Breast epithelium (tissue), 4 donors: ENCODE measurements around the gene GPATCH8. TPM values are rescaled to one million over a fixed set of nuclear protein-coding genes. Genes with fewer than 3 reads are reported as not detected.
"Not testable (repeated sequence)": the region's sequence is repeated elsewhere in the genome, so short reads cannot be mapped to it uniquely, and the experiment has no call there.

Experiments used
- DNase-seq, 2 donors: peaks; one replicate each; pipeline ENCODE4 v3.0.0-alpha.2; 2019; ENCODE audit warnings: low spot score in 2 of 2
- H3K27ac ChIP-seq, 2 donors: fragments of 200-600 bp; sonication (generic) in 1 of 2; one replicate each; pipeline ENCODE4 v1.5.1; 2016 to 2019; ENCODE audit warnings: mild to moderate bottlenecking in 1 of 2
- H3K27me3 ChIP-seq, 2 donors: fragments of 200-600 bp; sonication (generic) in 1 of 2; one replicate each; pipeline versions ENCODE4 v1.5.1 to v1.6.0; 2017 to 2019; ENCODE audit warnings: control low read depth in 1 of 2, mild to moderate bottlenecking in 1 of 2
- H3K36me3 ChIP-seq: fragments of 200-600 bp; one replicate; pipeline ENCODE4 v1.5.1; 2019
- H3K4me1 ChIP-seq, 2 donors: fragments of 200-600 bp; sonication (generic); one replicate each; pipeline ENCODE4 v1.5.1; 2016 to 2019; ENCODE audit warnings: control low read depth in 1 of 2
- H3K4me3 ChIP-seq, 3 donors: fragments of 200-600 bp; sonication (generic); 1 replicate in 2 of 3; 2 replicates in 1 of 3; pipeline ENCODE4 v1.5.1; 2016 to 2019; ENCODE audit warnings: mild to moderate bottlenecking in 3 of 3, moderate library complexity in 2 of 3
- H3K9me3 ChIP-seq, 2 donors: fragments of 200-600 bp; sonication (generic) in 1 of 2; one replicate each; pipeline ENCODE4 v1.5.1; 2016 to 2019; ENCODE audit warnings: control low read depth in 1 of 2
- POLR2A ChIP-seq: fragments of 450-650 bp; IDR thresholded peaks from one replicate; pipeline ENCODE4 v1.6.1; 2016; ENCODE audit warnings: antibody characterized with exemption, mild to moderate bottlenecking, moderate library complexity
- POLR2AphosphoS5 ChIP-seq, 3 donors: sonication (generic); formaldehyde crosslinking; IDR thresholded peaks; one replicate each; pipeline ENCODE4 v1.6.1; 2017; ENCODE audit warnings: antibody characterized with exemption in 3 of 3
- intact Hi-C: fragments of 100-400 bp; cut with DNase I; formaldehyde crosslinking; loops from one replicate; pipeline ENCODE4 v1.15.1; 2023; ENCODE audit warnings: low total_unique reads
- total RNA-seq, 3 donors: library from RNA; depleted of rRNA; stranded (reverse); fragments of >200 nt; gene quantifications; one replicate each; pipeline ENCODE4 v1.1.0, GENCODE V29; 2016
- TF ChIP-seq, protein P1 (sequence below), 3 donors: fragments of 450-650 bp; IDR thresholded peaks; one replicate each; pipeline ENCODE4 v1.5.1; 2016 to 2017; ENCODE audit warnings: antibody characterized with exemption in 3 of 3, mild to moderate bottlenecking in 3 of 3, moderate library complexity in 3 of 3

Gene GPATCH8
- total RNA-seq, 3 donors from 2014 or later = 36.8 to 62.5 (median 51.5) TPM

GRCh38 chr17:44541884-44542581 is 38.8 kb upstream of the GPATCH8 start:
- intact Hi-C loops = no loop called here

DNA sequence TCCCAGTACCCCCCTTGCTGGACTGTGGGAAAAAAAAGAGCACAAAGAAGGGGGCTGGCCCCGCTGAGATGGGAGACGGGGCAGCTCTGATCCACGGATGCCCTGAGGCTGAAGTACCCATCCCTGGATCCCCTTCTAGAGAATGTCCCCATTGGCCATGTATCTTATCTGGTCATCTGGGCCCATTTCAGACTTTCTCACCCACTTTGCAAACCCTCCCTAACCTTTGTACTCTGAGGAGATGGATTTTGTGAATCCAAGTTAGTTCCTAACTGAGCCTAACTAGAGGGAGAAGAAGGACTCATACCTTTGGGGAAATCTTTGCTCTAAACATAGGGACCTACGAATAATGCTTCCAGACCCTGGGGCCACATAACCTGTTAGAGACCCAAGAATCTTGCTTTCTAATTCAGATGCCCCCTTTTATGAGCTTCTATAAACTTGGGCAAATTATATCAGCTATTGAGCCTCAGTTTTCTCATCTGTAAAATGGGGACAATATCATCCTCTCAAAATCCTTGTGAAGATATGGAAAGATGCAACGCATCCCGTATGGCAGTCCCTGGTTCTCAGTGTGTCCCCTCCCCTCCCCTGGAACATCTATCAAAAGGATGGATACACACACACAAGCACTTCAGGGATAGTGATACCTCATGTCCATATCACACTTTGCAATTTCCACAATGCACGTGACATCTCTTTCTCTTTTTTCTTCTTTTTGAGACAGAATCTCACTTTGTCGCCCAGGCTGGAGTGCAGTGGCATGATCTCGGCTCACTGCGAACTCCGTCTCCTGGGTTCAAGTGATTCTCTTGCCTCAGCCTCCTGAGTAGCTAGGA is 37.3 kb upstream of the GPATCH8 start:
- no peaks in the 10 kb centered on the region for H3K36me3 ChIP-seq
- H3K4me1 ChIP-seq = no peaks in the 10 kb centered on the region
- H3K4me3 ChIP-seq = no peak overlapping the region
- no peak overlapping the region for H3K27ac ChIP-seq
- H3K9me3 ChIP-seq = no peaks in the 10 kb centered on the region
- TF ChIP-seq POLR2A (no peak), POLR2AphosphoS5 (IDR thresholded peaks at IDR 0.05) (no peak)
- TF ChIP-seq, protein P1, sequence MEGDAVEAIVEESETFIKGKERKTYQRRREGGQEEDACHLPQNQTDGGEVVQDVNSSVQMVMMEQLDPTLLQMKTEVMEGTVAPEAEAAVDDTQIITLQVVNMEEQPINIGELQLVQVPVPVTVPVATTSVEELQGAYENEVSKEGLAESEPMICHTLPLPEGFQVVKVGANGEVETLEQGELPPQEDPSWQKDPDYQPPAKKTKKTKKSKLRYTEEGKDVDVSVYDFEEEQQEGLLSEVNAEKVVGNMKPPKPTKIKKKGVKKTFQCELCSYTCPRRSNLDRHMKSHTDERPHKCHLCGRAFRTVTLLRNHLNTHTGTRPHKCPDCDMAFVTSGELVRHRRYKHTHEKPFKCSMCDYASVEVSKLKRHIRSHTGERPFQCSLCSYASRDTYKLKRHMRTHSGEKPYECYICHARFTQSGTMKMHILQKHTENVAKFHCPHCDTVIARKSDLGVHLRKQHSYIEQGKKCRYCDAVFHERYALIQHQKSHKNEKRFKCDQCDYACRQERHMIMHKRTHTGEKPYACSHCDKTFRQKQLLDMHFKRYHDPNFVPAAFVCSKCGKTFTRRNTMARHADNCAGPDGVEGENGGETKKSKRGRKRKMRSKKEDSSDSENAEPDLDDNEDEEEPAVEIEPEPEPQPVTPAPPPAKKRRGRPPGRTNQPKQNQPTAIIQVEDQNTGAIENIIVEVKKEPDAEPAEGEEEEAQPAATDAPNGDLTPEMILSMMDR (IDR thresholded peaks at IDR 0.05) = no peak
- no peak for DNase-seq
- intact Hi-C loops = no loop called here
- peaks cover 0 to 7% of the 10 kb centered on the region in 2 donors for H3K27me3 ChIP-seq

More at GRCh38 chr17:44541884-44542581, 38.8 kb upstream of the GPATCH8 start:
- H3K4me3 ChIP-seq = no peak overlapping the region
- no peak overlapping the region for H3K27ac ChIP-seq
- H3K4me1 ChIP-seq = no peaks in the 10 kb centered on the region
- no peaks in the 10 kb centered on the region for H3K9me3 ChIP-seq
- no peaks in the 10 kb centered on the region for H3K36me3 ChIP-seq
- TF ChIP-seq POLR2A (no peak), POLR2AphosphoS5 (IDR thresholded peaks at IDR 0.05) (no peak)
- TF ChIP-seq, protein P1 (IDR thresholded peaks at IDR 0.05) = no peak
- no peak for DNase-seq
- peaks cover 0 to 7% of the 10 kb centered on the region in 2 donors for H3K27me3 ChIP-seq

GRCh38 chr17:44539673-44540072 is 36.5 kb upstream of the GPATCH8 start:
- TF ChIP-seq, protein P1 (IDR thresholded peaks at IDR 0.05) = no peak
- no peak for TF ChIP-seq POLR2AphosphoS5 (IDR thresholded peaks at IDR 0.05)
- no peak for TF ChIP-seq POLR2A
- Histone ChIP-seq H3K4me3 (no peak overlapping the region), H3K27ac (no peak overlapping the region), H3K4me1 (no peaks in the 10 kb centered on the region), H3K9me3 (no peaks in the 10 kb centered on the region), H3K36me3 (no peaks in the 10 kb centered on the region), H3K27me3 (peaks cover 0 to 7% of the 10 kb centered on the region in 2 donors)
- DNase-seq = no peak
- intact Hi-C loops = no loop called here

- H3K9me3 ChIP-seq, H3K36me3 ChIP-seq, H3K27me3 ChIP-seq, DNase-seq, intact Hi-C loops, H3K27ac ChIP-seq, H3K4me3 ChIP-seq, H3K4me1 ChIP-seq: not testable (repeated sequence)
These were observed 34.7 kb upstream of the GPATCH8 start for GRCh38 chr17:44537922-44538321.

- H3K4me3 ChIP-seq = no peak overlapping the region
- TF ChIP-seq POLR2A = no peak
- TF ChIP-seq, protein P1 (IDR thresholded peaks at IDR 0.05) = no peak
- H3K27ac ChIP-seq = peak overlapping the region in 1 of 2 donors; percentile 84
- no peak for DNase-seq
- peaks cover 0 to 7% of the 10 kb centered on the region in 2 donors for H3K27me3 ChIP-seq
- H3K36me3 ChIP-seq = no peaks in the 10 kb centered on the region
- intact Hi-C loops = no loop called here
- no peaks in the 10 kb centered on the region for H3K4me1 ChIP-seq
- no peaks in the 10 kb centered on the region for H3K9me3 ChIP-seq
These were observed 33.1 kb upstream of the GPATCH8 start for GRCh38 chr17:44536090-44536953.
